ENCODE results near the gene OPHN1.

The OPHN1 gene

GRCh38 chrX:68433155-68433980 lies at the start of gene OPHN1:
Gene OPHN1 (minus strand): TSS chrX:68433495. CDS start chrX:68433020, 475 bp downstream.
- no peak for DNase-seq

GRCh38 chrX:68480969-68481368 lies 47.7 kb upstream of the OPHN1 start:
- DNase-seq, result no peak

- no peak for DNase-seq
Observed at GRCh38 chrX:68464796-68465195, 31.5 kb upstream of the OPHN1 start.

GRCh38 chrX:68463880-68464279 lies 30.6 kb upstream of the OPHN1 start:
- DNase-seq, result no peak

- no peak for DNase-seq
Observed at GRCh38 chrX:68462653-68463052, 29.4 kb upstream of the OPHN1 start.

GRCh38 chrX:68462197-68462596 lies 28.9 kb upstream of the OPHN1 start:
- DNase-seq, result no peak

- DNase-seq, result no peak
Observed at GRCh38 chrX:68461576-68461975, 28.3 kb upstream of the OPHN1 start.

GRCh38 chrX:68461093-68461492 lies 27.8 kb upstream of the OPHN1 start:
- no peak for DNase-seq

GRCh38 chrX:68455151-68455510 lies 21.8 kb upstream of the OPHN1 start:
- DNase-seq, result no peak

GRCh38 chrX:68454476-68455150 lies 21.3 kb upstream of the OPHN1 start:
- DNase-seq, result no peak

- no peak for DNase-seq
Observed at GRCh38 chrX:68451720-68452119, 18.4 kb upstream of the OPHN1 start.

- DNase-seq, result no peak
Observed at GRCh38 chrX:68443155-68443868, 10.0 kb upstream of the OPHN1 start.

GRCh38 chrX:68440940-68441339 lies 7.6 kb upstream of the OPHN1 start:
- no peak for DNase-seq

- no peak for DNase-seq
Observed at GRCh38 chrX:68440442-68440841, 7.1 kb upstream of the OPHN1 start.

GRCh38 chrX:68439341-68439740 lies 6.0 kb upstream of the OPHN1 start:
- no peak for DNase-seq

GRCh38 chrX:68438575-68438974 lies 5.3 kb upstream of the OPHN1 start:
- no peak for DNase-seq

- no peak for DNase-seq
Observed at GRCh38 chrX:68433981-68434299, 645 bp upstream of the OPHN1 start.

- DNase-seq, result no peak
Observed at GRCh38 chrX:68432648-68433047, 647 bp downstream of the OPHN1 start.

GRCh38 chrX:68431836-68432235 lies 1.5 kb downstream of the OPHN1 start:
- no peak for DNase-seq

GRCh38 chrX:68429216-68429615 lies 4.1 kb downstream of the OPHN1 start:
- no peak for DNase-seq

GRCh38 chrX:68428431-68428830 lies 4.9 kb downstream of the OPHN1 start:
- DNase-seq, result no peak

- no peak for DNase-seq
Observed at GRCh38 chrX:68424719-68425118, 8.6 kb downstream of the OPHN1 start.

GRCh38 chrX:68422478-68422877 lies 10.8 kb downstream of the OPHN1 start:
- no peak for DNase-seq

GRCh38 chrX:68421636-68422035 lies 11.7 kb downstream of the OPHN1 start:
- DNase-seq, result no peak
